ENCODE results near the gene ATPAF2.
"Not testable (repeated sequence)": the region's sequence is repeated elsewhere in the genome, so short reads cannot be mapped to it uniquely, and the experiment has no call there.

The ATPAF2 gene

GRCh38 chr17:18009609-18010420, 29.2 kb downstream of the ATPAF2 start:
- no peak for DNase-seq

- DNase-seq: no peak
Observed at GRCh38 chr17:18008496-18009268, 30.3 kb downstream of the ATPAF2 start.

GRCh38 chr17:18006495-18007239, 32.3 kb downstream of the ATPAF2 start:
- DNase-seq: no peak

GRCh38 chr17:18005496-18005895, 33.5 kb downstream of the ATPAF2 start:
- DNase-seq: no peak

GRCh38 chr17:18004884-18005305, 34.1 kb downstream of the ATPAF2 start:
- DNase-seq: no peak

GRCh38 chr17:18004345-18004744, 34.6 kb downstream of the ATPAF2 start:
- DNase-seq: no peak

- DNase-seq: no peak
Observed at GRCh38 chr17:18002171-18002570, 36.8 kb downstream of the ATPAF2 start.

- no peak for DNase-seq
Observed at GRCh38 chr17:18000030-18000408, 38.9 kb downstream of the ATPAF2 start.

- no peak for DNase-seq
Observed at GRCh38 chr17:17999364-18000029, 39.5 kb downstream of the ATPAF2 start.

- no peak for DNase-seq
Observed at GRCh38 chr17:17998934-17999333, 40.0 kb downstream of the ATPAF2 start.

- not testable (repeated sequence) for DNase-seq
Observed at GRCh38 chr17:17995887-17996286, 43.1 kb downstream of the ATPAF2 start.

GRCh38 chr17:17994271-17995069, 44.5 kb downstream of the ATPAF2 start:
- no peak for DNase-seq

- DNase-seq: no peak
Observed at GRCh38 chr17:17993852-17994251, 45.1 kb downstream of the ATPAF2 start.

GRCh38 chr17:17993366-17993765, 45.6 kb downstream of the ATPAF2 start:
- DNase-seq: no peak

- DNase-seq: no peak
Observed at GRCh38 chr17:17990282-17990681, 48.7 kb downstream of the ATPAF2 start.

- DNase-seq: no peak
Observed at GRCh38 chr17:17989618-17990017, 49.4 kb downstream of the ATPAF2 start.

GRCh38 chr17:17989081-17989480, 49.9 kb downstream of the ATPAF2 start:
- DNase-seq: no peak

GRCh38 chr17:17988427-17988945, 50.5 kb downstream of the ATPAF2 start:
- DNase-seq: no peak

- DNase-seq: no peak
Observed at GRCh38 chr17:17987901-17988300, 51.1 kb downstream of the ATPAF2 start.

GRCh38 chr17:17987187-17987896, 51.6 kb downstream of the ATPAF2 start:
- no peak for DNase-seq

GRCh38 chr17:17985555-17985954, 53.4 kb downstream of the ATPAF2 start:
- no peak for DNase-seq

Measured in activated gamma-delta T cell treated with Interleukin-2 at 50 U/mL for 16 hours (primary cell).